Mucosa of descending colon (tissue), 3 donors: ENCODE data around the gene VARS2. TPM values are rescaled to one million over a fixed set of nuclear protein-coding genes. Genes with fewer than 3 reads are reported as not detected.
"Not testable (repeated sequence)": the region's sequence is repeated elsewhere in the genome, so short reads cannot be mapped to it uniquely, and the experiment has no call there.

Source experiments
- ATAC-seq: fragments of 200-7000 bp; cut with Tn5 transposase; one replicate; pipeline ENCODE4 v1.9.1; 2020; ENCODE audit warnings: mild to moderate bottlenecking, moderate library complexity
- DNase-seq, 3 donors: peaks; one replicate each; pipeline ENCODE4 v3.0.0-alpha.2; 2020
- H3K36me3 ChIP-seq: fragments of 200-600 bp; one replicate; pipeline ENCODE4 v1.8.0; 2021; ENCODE audit warnings: low read depth, mild to moderate bottlenecking
- H3K4me1 ChIP-seq: fragments of 200-600 bp; one replicate; pipeline ENCODE4 v1.8.0; 2021; ENCODE audit warnings: low read depth, mild to moderate bottlenecking
- H3K4me3 ChIP-seq: fragments of 200-600 bp; one replicate; pipeline ENCODE4 v1.8.0; 2021; ENCODE audit warnings: mild to moderate bottlenecking
- H3K9me3 ChIP-seq: fragments of 200-600 bp; one replicate; pipeline ENCODE4 v1.8.0; 2021; ENCODE audit warnings: mild to moderate bottlenecking
- intact Hi-C, 2 donors: fragments of 100-400 bp; cut with DNase I in 1 of 2; cut with micrococcal nuclease in 1 of 2; formaldehyde crosslinking; loops; one replicate each; pipeline versions ENCODE4 v1.11.0 to v1.11.1; 2022; cut with DNase I, micrococcal nuclease
- long read RNA-seq, 2 donors: library from polyadenylated mRNA; unstranded; transcript quantifications; one replicate each; pipeline ENCODE4 v2.0.0, GENCODE V29; 2019 to 2021
- total RNA-seq, 3 donors: library from RNA; stranded (reverse); fragmentation: NEBNext Ultra II Directional in 2 of 3; extraction: Animal tissue kit (Norgen Biotek cat#: 25700) in 2 of 3; gene quantifications; one replicate each; pipeline versions ENCODE4 v1.2.1 to v1.2.4, GENCODE V29; 2021 to 2023
- TF ChIP-seq, protein P1 (sequence below): fragments of 200-600 bp; IDR thresholded peaks from one replicate; pipeline ENCODE4 v1.8.0; 2022; ENCODE audit warnings: antibody characterized with exemption, mild to moderate bottlenecking
- donor health status: DM: no; HTN: no; CAD: no; lungs with moderate emphysema.
- donor health status: DM: no; HTN: no; CAD: no.
- donor health status: DM: no; HTN: yes; CAD: no.

Gene VARS2
- 10 to 100 TPM; 20.9 to 27.6 (median 27.3) TPM for total RNA-seq
- long read RNA-seq, donor 1, partial matches to known transcripts: 8 of 16 reads
- long read RNA-seq, donor 1, other reads (novel, unspliced or antisense): 8 of 16 reads
- long read RNA-seq, donor 2, partial matches to known transcripts: 2 of 5 reads
- long read RNA-seq, donor 2, other reads (novel, unspliced or antisense): 3 of 5 reads

DNA sequence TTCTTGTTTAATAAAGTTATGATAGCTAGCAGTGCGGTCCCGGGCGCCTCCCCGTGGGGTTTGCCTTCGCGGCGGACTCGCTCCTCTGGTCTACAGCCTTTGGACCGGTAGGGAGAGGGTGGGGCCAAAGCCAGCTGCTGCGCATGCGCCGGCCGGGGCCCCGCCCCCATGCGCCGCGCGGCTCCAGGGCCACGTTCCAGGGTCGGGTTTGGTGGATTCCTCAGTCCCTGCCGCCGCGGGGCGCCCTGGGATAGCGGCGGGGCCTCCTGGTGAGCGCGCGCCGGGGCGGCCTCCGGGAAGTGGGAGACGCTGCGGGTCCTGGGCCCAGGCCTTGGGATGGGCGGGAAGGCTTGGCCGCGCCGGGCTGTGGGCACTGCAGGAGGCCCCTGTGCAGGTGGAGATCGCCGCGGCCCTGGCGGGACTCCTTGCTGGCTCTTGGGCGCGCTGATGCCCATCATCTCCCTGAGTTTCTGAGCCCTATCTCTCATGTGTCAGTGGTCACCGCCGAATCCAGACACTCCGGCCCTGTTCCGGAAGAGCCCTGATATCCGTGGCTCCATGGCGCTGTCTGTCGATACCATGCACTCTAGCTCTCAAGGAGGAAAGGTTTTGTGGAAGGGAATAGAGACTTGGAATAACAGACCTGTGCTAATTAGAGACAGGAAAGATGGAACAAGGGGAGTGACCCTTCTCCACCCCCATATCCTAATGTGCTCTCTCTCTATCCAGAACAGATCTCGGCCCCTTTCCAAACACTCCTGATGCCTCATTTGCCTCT lies at the start of gene VARS2:
VARS2 (plus strand) TSS at position 163 of the 778 bp plus-strand sequence; CDS start at position 762, 599 bp downstream.
- TF ChIP-seq, protein P1, sequence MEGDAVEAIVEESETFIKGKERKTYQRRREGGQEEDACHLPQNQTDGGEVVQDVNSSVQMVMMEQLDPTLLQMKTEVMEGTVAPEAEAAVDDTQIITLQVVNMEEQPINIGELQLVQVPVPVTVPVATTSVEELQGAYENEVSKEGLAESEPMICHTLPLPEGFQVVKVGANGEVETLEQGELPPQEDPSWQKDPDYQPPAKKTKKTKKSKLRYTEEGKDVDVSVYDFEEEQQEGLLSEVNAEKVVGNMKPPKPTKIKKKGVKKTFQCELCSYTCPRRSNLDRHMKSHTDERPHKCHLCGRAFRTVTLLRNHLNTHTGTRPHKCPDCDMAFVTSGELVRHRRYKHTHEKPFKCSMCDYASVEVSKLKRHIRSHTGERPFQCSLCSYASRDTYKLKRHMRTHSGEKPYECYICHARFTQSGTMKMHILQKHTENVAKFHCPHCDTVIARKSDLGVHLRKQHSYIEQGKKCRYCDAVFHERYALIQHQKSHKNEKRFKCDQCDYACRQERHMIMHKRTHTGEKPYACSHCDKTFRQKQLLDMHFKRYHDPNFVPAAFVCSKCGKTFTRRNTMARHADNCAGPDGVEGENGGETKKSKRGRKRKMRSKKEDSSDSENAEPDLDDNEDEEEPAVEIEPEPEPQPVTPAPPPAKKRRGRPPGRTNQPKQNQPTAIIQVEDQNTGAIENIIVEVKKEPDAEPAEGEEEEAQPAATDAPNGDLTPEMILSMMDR: peak; percentile 12
- Histone ChIP-seq H3K9me3 (no peaks in the 10 kb centered on the region), H3K36me3 (no peaks in the 10 kb centered on the region), H3K4me1 (peaks cover 15% of the 10 kb centered on the region), H3K4me3 (peak within 1 kb of the TSS; percentile 24)
- intact Hi-C loops: no loop called here
- peak; percentile 96 for ATAC-seq
- peak; percentile 95 to 97 (median 96) for DNase-seq

DNA sequence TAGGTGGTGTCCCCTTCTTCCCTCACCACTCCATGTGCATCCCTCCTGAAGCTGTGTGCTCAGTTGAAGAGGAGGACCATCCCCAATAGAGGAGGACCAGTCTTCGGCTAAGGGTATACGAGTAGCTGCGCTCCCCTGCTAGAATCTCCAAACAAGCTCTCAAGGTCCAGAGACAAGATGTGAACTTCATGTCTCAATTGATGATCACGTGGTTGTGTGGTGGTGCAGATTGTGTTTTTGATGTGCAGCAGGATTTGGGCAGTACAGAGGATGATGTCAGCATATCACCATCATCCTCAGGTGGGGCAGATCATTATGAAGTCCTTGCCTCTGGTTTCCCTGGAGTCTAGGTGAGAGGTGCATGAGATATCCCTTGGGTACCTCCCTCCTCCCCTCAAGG lies 49.7 kb upstream of the VARS2 start:
- Histone ChIP-seq H3K4me1 (no peaks in the 10 kb centered on the region), H3K36me3 (no peaks in the 10 kb centered on the region), H3K9me3 (peaks cover 14% of the 10 kb centered on the region), H3K4me3 (no peak overlapping the region)
- TF ChIP-seq, protein P1: no peak
- intact Hi-C loops: no loop called here
- no peak for DNase-seq
- ATAC-seq: no peak

DNA sequence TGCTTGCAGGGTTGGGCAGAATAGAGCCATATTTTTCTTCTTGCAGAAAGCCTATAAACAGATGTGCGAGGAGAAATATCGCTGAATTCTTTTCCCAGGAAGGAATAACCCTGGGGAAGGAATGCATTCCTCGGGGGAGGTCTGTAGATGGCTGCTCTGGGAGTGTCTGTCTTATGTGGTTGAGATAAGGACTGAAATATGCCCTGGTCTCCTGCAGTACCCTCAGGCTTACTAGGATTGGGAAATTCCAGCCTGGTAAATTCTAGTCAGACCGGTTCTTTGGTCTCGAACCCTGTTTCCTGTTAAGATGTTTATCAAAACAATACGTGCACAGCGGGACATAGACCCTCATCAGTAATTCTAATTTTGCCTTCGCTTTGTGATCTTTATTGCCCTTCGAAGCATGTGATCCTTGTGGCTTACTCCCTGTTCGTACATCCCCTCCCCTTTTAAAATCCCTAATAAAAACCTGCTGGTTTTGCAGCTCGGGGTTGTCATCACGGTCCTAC lies 44.7 kb upstream of the VARS2 start:
- intact Hi-C loops: not testable (repeated sequence)

DNA sequence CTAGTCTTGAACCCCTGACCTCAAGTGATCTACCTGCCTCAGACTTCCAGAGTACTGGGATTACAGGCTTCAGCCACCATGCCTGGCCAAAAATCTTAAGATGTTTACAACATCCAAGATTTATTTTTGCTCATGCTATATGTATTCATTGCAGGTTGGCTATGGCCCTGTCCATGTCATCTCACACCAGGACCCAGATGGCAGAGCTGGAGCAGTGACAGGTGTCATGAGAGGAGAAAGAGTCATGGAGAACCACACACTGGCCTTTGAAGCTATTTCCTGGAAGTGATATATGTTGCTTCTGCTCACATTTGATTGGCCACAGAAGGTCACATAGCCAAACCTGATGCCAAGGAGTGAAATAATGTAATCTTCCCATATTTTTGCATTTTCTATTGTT lies 43.5 kb upstream of the VARS2 start:
- Histone ChIP-seq H3K4me1 (no peaks in the 10 kb centered on the region), H3K9me3 (peaks cover 23% of the 10 kb centered on the region), H3K36me3 (no peaks in the 10 kb centered on the region), H3K4me3 (no peak overlapping the region)
- ATAC-seq (no peak), DNase-seq (no peak)
- TF ChIP-seq, protein P1: no peak
- intact Hi-C loops: no loop called here

More for the DNA sequence above, 44.7 kb upstream of the VARS2 start:
- not testable (repeated sequence) for H3K4me1 ChIP-seq, ATAC-seq, H3K4me3 ChIP-seq, H3K36me3 ChIP-seq, DNase-seq
- H3K9me3 ChIP-seq: peaks cover 23% of the 10 kb centered on the region

DNA sequence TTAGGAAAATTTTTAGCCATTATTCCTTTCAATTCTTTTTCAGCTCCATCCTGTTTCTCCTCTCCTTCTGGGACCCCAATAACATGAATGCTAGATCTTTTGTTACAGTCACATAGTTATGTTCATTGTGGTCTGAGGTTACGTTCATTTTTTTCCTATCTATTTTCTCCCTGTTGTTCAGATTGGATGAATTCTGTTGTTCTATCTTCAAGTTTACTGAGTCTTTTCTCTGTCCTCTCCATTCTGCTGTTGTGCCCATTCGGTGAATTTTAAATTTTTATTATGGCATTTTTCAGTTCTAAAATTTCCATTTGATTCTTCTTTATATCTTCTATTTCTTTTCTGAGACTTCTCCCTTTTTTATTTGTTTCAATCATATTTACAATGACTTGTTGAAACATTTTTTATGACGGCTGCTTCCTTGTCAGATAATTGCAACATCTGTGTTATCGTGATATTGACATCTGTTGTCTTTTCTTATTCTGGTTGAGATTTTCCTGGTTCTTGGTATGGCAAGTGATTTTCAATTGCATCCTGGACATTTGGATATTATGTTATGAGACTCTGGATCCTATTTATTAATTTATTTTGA lies 42.4 kb upstream of the VARS2 start:
- no peak for DNase-seq
- no peak for ATAC-seq
- Histone ChIP-seq H3K4me1 (no peaks in the 10 kb centered on the region), H3K4me3 (no peak overlapping the region), H3K9me3 (peaks cover 23% of the 10 kb centered on the region), H3K36me3 (no peaks in the 10 kb centered on the region)
- intact Hi-C loops: no loop called here
- TF ChIP-seq, protein P1: no peak
